ENCODE data around the gene CLEC6A.

- no peak for TF ChIP-seq CTCF (IDR thresholded peaks at IDR 0.05)
- TF ChIP-seq POLR2A (IDR thresholded peaks at IDR 0.05): no peak
Observed at GRCh38 chr12:8501720-8502119, 46.0 kb downstream of the CLEC6A start.
